ENCODE data around the gene PRDM16. TPM values are rescaled to one million over a fixed set of nuclear protein-coding genes. Genes with fewer than 3 reads are reported as not detected.

PRDM16 gene
- total and polyA plus RNA-seq, 2 of the 4 experiments (the other 2 are of a cell fraction), result 0.02 TPM; not detected in 1

- ChIA-PET CTCF (no interaction called here), POLR2A (ENCODE audit: unreplicated experiment) (no interaction called here)
- Histone ChIP-seq H4K8ac (ENCODE audit: low read depth in 2 of 2, low read length in 2 of 2) (no peak overlapping the region), H3K79me1 (ENCODE audit: low read depth in 1 of 2, low read length in 2 of 2) (no peaks in the 10 kb centered on the region), H2BK15ac (ENCODE audit: low read depth, low read length) (no peak overlapping the region), H3K4ac (ENCODE audit: low read depth, low read length) (no peak overlapping the region), H2BK120ac (ENCODE audit: low read depth, low read length) (no peak overlapping the region), H3K27me3 (ENCODE audit: control insufficient read depth, insufficient read depth, low read length) (no peaks in the 10 kb centered on the region; the same call in 1 of the 2 replicates), H3K4me3 (ENCODE audit: insufficient read depth, low read depth, low read length) (no peak overlapping the region), H4K5ac (ENCODE audit: low read depth, low read length) (no peak overlapping the region), H3K23ac (ENCODE audit: low read depth, low read length) (no peak overlapping the region), H2BK20ac (ENCODE audit: low read depth, low read length) (no peak overlapping the region), H4K91ac (ENCODE audit: insufficient read depth, low read depth, low read length) (no peak overlapping the region), H3K4me1 (ENCODE audit: control insufficient read depth, insufficient read depth, low read length) (no peaks in the 10 kb centered on the region), H3K9me1 (ENCODE audit: insufficient read depth, low read length) (no peaks in the 10 kb centered on the region), H2AK9ac (replicated peaks; ENCODE audit: low read depth, low read length, poor library complexity) (no peak overlapping the region), H3K56ac (ENCODE audit: extremely low read depth, insufficient read depth, low read length) (no peak overlapping the region), H2AK5ac (ENCODE audit: low read depth, low read length) (no peak overlapping the region), H3K9ac (ENCODE audit: low read depth, low read length) (no peak overlapping the region), H3K9me3 (ENCODE audit: control insufficient read depth, insufficient read depth, low read length) (peaks cover 7% of the 10 kb centered on the region), H3K4me2 (ENCODE audit: low read depth, low read length) (no peak overlapping the region), H2AFZ (replicated peaks; ENCODE audit: low read length, poor library complexity) (no peak overlapping the region), H4K20me1 (ENCODE audit: insufficient read depth, low read length) (no peaks in the 10 kb centered on the region), H3K14ac (replicated peaks; ENCODE audit: low read depth, low read length) (no peak overlapping the region), H2BK5ac (ENCODE audit: low read depth, low read length, poor library complexity, severe bottlenecking) (no peak overlapping the region), H3K36me3 (ENCODE audit: control insufficient read depth, insufficient read depth, low read length) (no peaks in the 10 kb centered on the region), H3K27ac (ENCODE audit: insufficient read depth, low read length) (no peak overlapping the region), H3K18ac (ENCODE audit: low read depth, low read length) (no peak overlapping the region)
- no TSS peak for BruUV-seq (replicated peaks)
- dilution Hi-C loops (cut with HindIII; ENCODE audit: low sequenced_read_pairs, unreplicated experiment) (no loop called here), in situ Hi-C loops (cut with MboI; ENCODE audit: low sequenced_read_pairs) (no loop called here), intact Hi-C loops (cut with micrococcal nuclease) (no loop called here)
- DNase-seq, result no peak
- no peak for ATAC-seq (ENCODE audit: low read depth)
- WGBS, 2 experiments (ENCODE audit: extremely low coverage in 2 of 2, insufficient read length in 1 of 2), result 52% methylated on average over 10 of the region's 27 CpGs; no CpG with 5 or more reads in 1 of the 2 experiments
- TF ChIP-seq POLR2A (IDR thresholded peaks at IDR 0.05; ENCODE audit: low read depth, low read length) (no peak), SMC3 (IDR thresholded peaks at IDR 0.05; ENCODE audit: low read depth, low read length) (no peak), ELK1 (IDR thresholded peaks at IDR 0.05; ENCODE audit: borderline replicate concordance, low read depth, low read length) (no peak), CTCF (conservative IDR thresholded peaks at IDR 0.05; ENCODE audit: low read depth, low read length) (no peak), RAD21 (IDR thresholded peaks at IDR 0.05; ENCODE audit: low read length) (no peak), USF2 (IDR thresholded peaks at IDR 0.05; ENCODE audit: low read depth, low read length) (no peak), CEBPB (IDR thresholded peaks at IDR 0.05; ENCODE audit: low read depth, low read length) (no peak), RCOR1 (IDR thresholded peaks at IDR 0.05; ENCODE audit: insufficient replicate concordance, low read length) (no peak), CHD1 (IDR thresholded peaks at IDR 0.05; ENCODE audit: low read depth, low read length) (no peak), MAFK (IDR thresholded peaks at IDR 0.05; ENCODE audit: low read depth, low read length) (no peak), MXI1 (IDR thresholded peaks at IDR 0.05; ENCODE audit: borderline replicate concordance, low read depth, low read length) (no peak), FOS (IDR thresholded peaks at IDR 0.05; ENCODE audit: low read depth, low read length) (no peak), NFE2L2 (IDR thresholded peaks at IDR 0.05; ENCODE audit: low read depth, low read length) (no peak), BHLHE40 (IDR thresholded peaks at IDR 0.05; ENCODE audit: low read depth, low read length) (no peak), RFX5 (IDR thresholded peaks at IDR 0.05; ENCODE audit: low read depth, low read length) (no peak), MAZ (IDR thresholded peaks at IDR 0.05; ENCODE audit: borderline replicate concordance, low read depth, low read length) (no peak)
These were observed 146.4 kb downstream of the PRDM16 start for GRCh38 chr1:3215198-3216014.
